H1 (cell line): ENCODE results near the gene MYH13. TPM values are rescaled to one million over a fixed set of nuclear protein-coding genes. Genes with fewer than 3 reads are reported as not detected.

ENCODE experiments used
- CTCF ChIA-PET: fragments of 300-600 bp; sonication (Branson Sonifier 250); formaldehyde crosslinking; loops from one replicate; lab custom pipeline; 2021; ENCODE audit not compliant: partially characterized antibody; lab: Charles Lee
- POLR2A ChIA-PET: fragments of 300-600 bp; sonication (Branson Sonifier 250); formaldehyde crosslinking; loops from one replicate; lab custom pipeline; 2021; ENCODE audit warnings: inconsistent platforms; ENCODE audit not compliant: partially characterized antibody; lab: Charles Lee
- DNase-seq, 2 experiments: peaks; one replicate each; pipeline versions ENCODE4 v3.0.0 to v3.0.0-alpha.2; 2010 to 2022; ENCODE audit warnings: low spot score in 2 of 2, low read depth in 1 of 2, mixed read lengths in 1 of 2
- FAIRE-seq: peaks from 2 replicates; lab custom pipeline; 2011; peaks lifted over from hg19 to GRCh38; lab: Jason Lieb, UNC
- H2AFZ ChIP-seq: 2 replicates; pipeline ENCODE4 v1.8.1; 2012; ENCODE audit warnings: low read length, inconsistent platforms
- H2AK5ac ChIP-seq: 2 replicates; pipeline ENCODE4 v1.6.1; 2013; ENCODE audit warnings: low read depth, low read length
- H2BK120ac ChIP-seq: replicated peaks from 2 replicates; pipeline ENCODE3; 2013; ENCODE audit warnings: low read depth, low read length, inconsistent platforms
- H2BK12ac ChIP-seq: 2 replicates; pipeline ENCODE4 v1.6.1; 2013; ENCODE audit warnings: low read depth, low read length
- H2BK15ac ChIP-seq: 2 replicates; pipeline ENCODE4 v1.6.1; 2013; ENCODE audit warnings: low read length
- H2BK20ac ChIP-seq: 2 replicates; pipeline ENCODE4 v1.6.1; 2013; ENCODE audit warnings: low read length
- H2BK5ac ChIP-seq: 2 replicates; pipeline ENCODE4 v1.6.1; 2013; ENCODE audit warnings: low read depth, low read length
- H3K14ac ChIP-seq: 2 replicates; pipeline ENCODE4 v1.6.1; 2013; ENCODE audit warnings: inconsistent platforms; ENCODE audit not compliant: insufficient read length
- H3K18ac ChIP-seq: 2 replicates; pipeline ENCODE4 v1.6.1; 2013; ENCODE audit warnings: low read length; ENCODE audit errors: extremely low read depth
- H3K23ac ChIP-seq: 2 replicates; pipeline ENCODE4 v1.6.1; 2013; ENCODE audit warnings: inconsistent platforms; ENCODE audit not compliant: insufficient read length
- H3K23me2 ChIP-seq: 2 replicates; pipeline ENCODE4 v1.6.1; 2013; ENCODE audit warnings: low read depth, low read length
- H3K27ac ChIP-seq: 2 replicates; pipeline ENCODE4 v1.6.1; 2011; ENCODE audit warnings: low read depth, low read length, inconsistent platforms
- H3K27me3 ChIP-seq, 4 experiments: replicated peaks in 1 of 4; 1 replicate in 1 of 4; 2 replicates in 3 of 4; pipeline versions ENCODE4 v1.6.1 to v1.8.1; 2011 to 2013; ENCODE audit warnings: low read length in 3 of 4, mild to moderate bottlenecking in 3 of 4, inconsistent platforms in 2 of 4, mixed read lengths in 2 of 4, moderate library complexity in 1 of 4; ENCODE audit not compliant: control insufficient read depth in 3 of 4, insufficient read depth in 3 of 4; ENCODE audit errors: extremely low read depth in 1 of 4
- H3K36me3 ChIP-seq, 4 experiments: 2 replicates each; pipeline versions ENCODE4 v1.6.1 to v1.8.1; 2011 to 2013; ENCODE audit warnings: mild to moderate bottlenecking in 4 of 4, low read length in 3 of 4, moderate library complexity in 2 of 4, control low read depth in 1 of 4, inconsistent platforms in 1 of 4; ENCODE audit not compliant: insufficient read depth in 4 of 4, control insufficient read depth in 2 of 4
- H3K4ac ChIP-seq: replicated peaks from 2 replicates; pipeline ENCODE3; 2013; ENCODE audit warnings: low read length, low read depth, mixed read lengths, inconsistent platforms; ENCODE audit not compliant: insufficient read length
- H3K4me1 ChIP-seq, 4 experiments: replicated peaks in 1 of 4; 1 replicate in 1 of 4; 2 replicates in 3 of 4; pipeline versions ENCODE4 v1.6.1 to v1.8.1; 2011 to 2013; ENCODE audit warnings: low read length in 3 of 4, inconsistent platforms in 2 of 4, mixed read lengths in 1 of 4; ENCODE audit not compliant: insufficient read depth in 4 of 4, control insufficient read depth in 3 of 4
- H3K4me2 ChIP-seq, 2 experiments: 2 replicates each; pipeline versions ENCODE4 v1.6.1 to v1.8.1; 2011 to 2013; ENCODE audit warnings: low read depth in 2 of 2, low read length in 2 of 2, control low read depth in 1 of 2, inconsistent platforms in 1 of 2, mild to moderate bottlenecking in 1 of 2; ENCODE audit not compliant: insufficient read depth in 1 of 2
- H3K4me3 ChIP-seq, 4 experiments: fragments of 200-600, 300-600 bp in 1 of 4; sonication (generic), shearing (Covaris generic), sonication (Bioruptor Twin) in 1 of 4; 2 replicates each; pipeline versions ENCODE4 v1.5.1 to v1.8.1; 2011 to 2016; ENCODE audit warnings: low read length in 4 of 4, low read depth in 3 of 4, control low read depth in 2 of 4, inconsistent platforms in 2 of 4, mild to moderate bottlenecking in 2 of 4, mixed read lengths in 1 of 4, moderate library complexity in 1 of 4; ENCODE audit not compliant: insufficient read depth in 2 of 4; ENCODE audit errors: extremely low read depth in 1 of 4
- H3K56ac ChIP-seq: replicated peaks from 2 replicates; pipeline ENCODE3; 2013; ENCODE audit warnings: low read depth, mild to moderate bottlenecking, mixed read lengths, low read length, inconsistent platforms; ENCODE audit not compliant: insufficient read length
- H3K79me1 ChIP-seq: 2 replicates; pipeline ENCODE4 v1.6.1; 2013; ENCODE audit warnings: low read depth, low read length, control low read depth
- H3K79me2 ChIP-seq, 2 experiments: 2 replicates each; pipeline versions ENCODE4 v1.6.1 to v1.8.1; 2012 to 2013; ENCODE audit warnings: low read length in 2 of 2, mild to moderate bottlenecking in 2 of 2, inconsistent platforms in 1 of 2; ENCODE audit not compliant: insufficient read depth in 2 of 2, control insufficient read depth in 1 of 2
- H3K9ac ChIP-seq, 4 experiments: replicated peaks in 1 of 4; 1 replicate in 1 of 4; 2 replicates in 3 of 4; pipeline versions ENCODE4 v1.6.1 to v1.8.1; 2011 to 2013; ENCODE audit warnings: low read depth in 3 of 4, low read length in 3 of 4, control low read depth in 2 of 4, mild to moderate bottlenecking in 2 of 4, moderate library complexity in 2 of 4, inconsistent platforms in 1 of 4; ENCODE audit errors: extremely low read depth in 1 of 4
- H3K9me3 ChIP-seq, 2 experiments: 2 replicates each; pipeline versions ENCODE4 v1.6.1 to v1.8.1; 2012 to 2013; ENCODE audit warnings: mild to moderate bottlenecking in 2 of 2, moderate library complexity in 2 of 2, control low read depth in 1 of 2, inconsistent platforms in 1 of 2, low read depth in 1 of 2, low read length in 1 of 2, mixed read lengths in 1 of 2; ENCODE audit not compliant: insufficient read depth in 2 of 2
- H4K20me1 ChIP-seq, 2 experiments: replicated peaks in 1 of 2; 2 replicates each; pipeline versions ENCODE3 to v1.8.1; 2011 to 2013; ENCODE audit warnings: inconsistent platforms in 2 of 2, low read length in 2 of 2, mild to moderate bottlenecking in 1 of 2; ENCODE audit not compliant: insufficient read depth in 2 of 2, control insufficient read depth in 1 of 2
- H4K5ac ChIP-seq: 2 replicates; pipeline ENCODE4 v1.6.1; 2013; ENCODE audit warnings: low read length, low read depth, mixed read lengths, inconsistent platforms; ENCODE audit not compliant: insufficient read length
- H4K8ac ChIP-seq: 2 replicates; pipeline ENCODE4 v1.8.0; 2013; ENCODE audit warnings: mild to moderate bottlenecking, moderate library complexity, low read length, inconsistent platforms; ENCODE audit not compliant: insufficient read depth; ENCODE audit errors: extremely low read depth
- H4K91ac ChIP-seq: replicated peaks from 2 replicates; pipeline ENCODE3; 2013; ENCODE audit warnings: low read length, mixed read lengths, inconsistent platforms; ENCODE audit not compliant: insufficient read length
- SIN3A ChIP-seq, 2 experiments: IDR thresholded peaks in 1 of 2; conservative IDR thresholded peaks in 1 of 2; 2 replicates each; pipeline ENCODE4 v1.6.1; 2011 to 2012; ENCODE audit warnings: low read length in 2 of 2, improper control_type of control experiment in 1 of 2, low read depth in 1 of 2, mild to moderate bottlenecking in 1 of 2
- SP2 ChIP-seq: IDR thresholded peaks from 2 replicates; pipeline ENCODE4 v1.6.1; 2012; ENCODE audit warnings: mild to moderate bottlenecking, low read length, inconsistent platforms
- TEAD4 ChIP-seq: IDR thresholded peaks from 2 replicates; pipeline ENCODE4 v1.6.1; 2012; ENCODE audit warnings: low read depth, low read length, inconsistent platforms, mixed read lengths
- WGBS, 2 experiments: shearing (Covaris generic) in 1 of 2; methylation state at CpG; one replicate each; pipeline versions ENCODE4 v1.1.6 to v1.1.7; 2013 to 2015; ENCODE audit warnings: low lambda C conversion rate in 2 of 2, mixed read lengths in 2 of 2, inconsistent platforms in 1 of 2, low coverage in 1 of 2, missing lambda C conversion rate in 1 of 2; ENCODE audit not compliant: insufficient replicate concordance in 2 of 2, insufficient coverage in 1 of 2, insufficient read length in 1 of 2; ENCODE audit errors: extremely low coverage in 1 of 2, missing lambda C conversion rate in 1 of 2; 5-methylcytosine and 5-hydroxymethylcytosine counted together
- polyA plus RNA-seq, 7 experiments: library from polyadenylated mRNA; depleted of rRNA in 3 of 7; stranded (reverse) in 5 of 7; unstranded in 2 of 7; fragments of >200 nt in 5 of 7; fragments of 200-250 nt in 2 of 7; gene quantifications; 1 replicate in 5 of 7; 2 replicates in 1 of 7; 4 replicates in 1 of 7; pipeline versions ENCODE4 v1.2.1 to v1.2.3, GENCODE V29; 2011 to 2013; ENCODE audit warnings: missing spikeins in 2 of 7, mixed read lengths in 2 of 7
- total RNA-seq: library from RNA; stranded (reverse); fragmentation: NEBNext Ultra II Directional; extraction: Animal tissue kit (Norgen Biotek cat#: 25700); gene quantifications from 2 replicates; pipeline ENCODE4 v1.2.1, GENCODE V29; 2021

MYH13 gene
- total and polyA plus RNA-seq, 2 of the 8 experiments (the other 6 are each of a cell fraction or from before 2014, with no cell fraction given), result not detected

DNA sequence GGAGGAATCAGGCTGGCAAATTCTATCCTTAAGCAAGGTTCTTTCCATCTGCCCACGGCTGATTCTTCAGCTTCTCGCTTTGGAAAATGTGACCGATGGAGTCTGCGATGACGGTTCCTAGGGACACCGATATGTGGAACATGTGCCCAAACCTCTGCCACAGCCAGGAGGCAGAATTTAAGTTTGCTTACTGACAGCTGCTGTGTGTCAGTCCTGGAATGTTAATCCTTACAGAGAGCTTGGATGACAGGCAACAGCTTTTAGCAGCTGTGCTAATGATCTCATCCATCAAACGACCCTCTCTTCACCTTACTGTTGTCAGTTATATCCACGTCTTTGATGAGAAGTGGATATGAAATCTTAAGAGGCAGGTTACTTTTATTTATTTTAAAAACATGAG is 11.4 kb upstream of the MYH13 start:
- Histone ChIP-seq H4K5ac (no peak overlapping the region), H3K4me3 (no peak overlapping the region), H4K91ac (no peak overlapping the region), H3K23me2 (no peaks in the 10 kb centered on the region; the same call in 1 of the 2 replicates), H3K36me3 (no peaks in the 10 kb centered on the region), H3K18ac (no peak overlapping the region), H3K56ac (no peak overlapping the region), H2AFZ (no peak overlapping the region), H4K20me1 (no peaks in the 10 kb centered on the region), H3K79me2 (no peaks in the 10 kb centered on the region), H3K4ac (no peak overlapping the region), H3K27me3 (no peaks in the 10 kb centered on the region), H3K9me3 (no peaks in the 10 kb centered on the region), H2AK5ac (no peak overlapping the region), H3K4me2 (no peak overlapping the region), H3K79me1 (no peaks in the 10 kb centered on the region), H3K9ac (no peak overlapping the region), H3K23ac (no peak overlapping the region), H3K27ac (no peak overlapping the region), H2BK15ac (no peak overlapping the region), H4K8ac (no peak overlapping the region), H2BK20ac (no peak overlapping the region), H3K14ac (no peak overlapping the region), H2BK5ac (no peak overlapping the region), H3K4me1 (peaks cover 0 to 3% (median 0%) of the 10 kb centered on the region in 4 experiments; a peak in 3 of 7 replicates), H2BK12ac (no peak overlapping the region), H2BK120ac (no peak overlapping the region)
- DNase-seq (no peak), FAIRE-seq (no peak)
- 85% methylated on average over 8 of the region's 8 CpGs; no CpG with 5 or more reads in 1 of the 2 experiments for WGBS, 2 experiments
- ChIA-PET CTCF (interaction anchor here (1.0 to 1.4 kb wide), 4 partner anchors 14 to 234 kb away, joined by 3 to 7 read pairs (median 4); no protein-coding TSS in a partner anchor), POLR2A (no interaction called here)
- peak; percentile 73 for TF ChIP-seq TEAD4
- TF ChIP-seq SP2, result no peak
- peak; percentile 92 to 94 for TF ChIP-seq SIN3A (conservative IDR thresholded peaks at IDR 0.05 in 1 of 2, IDR thresholded peaks at IDR 0.05 in 1 of 2; ENCODE audit: low read depth in 1 of 2, low read length in 2 of 2)
